ENCODE results near the gene NTRK1.
A peak's percentile ranks its signal among the peaks of the same experiment; 100 is the strongest.
"Not testable (repeated sequence)": the region's sequence is repeated elsewhere in the genome, so short reads cannot be mapped to it uniquely, and the experiment has no call there.

Gene NTRK1

GRCh38 chr1:156920233-156921052 lies 59.8 kb downstream of the NTRK1 start, which contains the start of gene LRRC71:
Gene LRRC71 (plus strand): TSS chr1:156920632. CDS start chr1:156920804, 172 bp downstream.
- peak; percentile 64 for DNase-seq

GRCh38 chr1:156921053-156921529 lies 60.4 kb downstream of the NTRK1 start:
- no peak for DNase-seq

- no peak for DNase-seq
These were observed 62.5 kb downstream of the NTRK1 start for GRCh38 chr1:156922986-156923669.

GRCh38 chr1:156923670-156924477 lies 63.2 kb downstream of the NTRK1 start:
- no peak for DNase-seq

- DNase-seq, result no peak
These were observed 64.0 kb downstream of the NTRK1 start for GRCh38 chr1:156924478-156925153.

GRCh38 chr1:156925154-156926010 lies 64.7 kb downstream of the NTRK1 start:
- DNase-seq, result no peak

- DNase-seq, result peak; percentile 43
These were observed 65.5 kb downstream of the NTRK1 start for GRCh38 chr1:156926175-156926574.

- DNase-seq, result not testable (repeated sequence)
These were observed 66.0 kb downstream of the NTRK1 start for GRCh38 chr1:156926695-156927094.

- DNase-seq, result peak; percentile 59
These were observed 66.8 kb downstream of the NTRK1 start for GRCh38 chr1:156927215-156928042.

GRCh38 chr1:156928043-156928602 lies 67.5 kb downstream of the NTRK1 start:
- no peak for DNase-seq

GRCh38 chr1:156929596-156930238 lies 69.1 kb downstream of the NTRK1 start:
- DNase-seq, result no peak

- no peak for DNase-seq
These were observed 69.8 kb downstream of the NTRK1 start for GRCh38 chr1:156930483-156930882.

Measured in activated CD4-positive, CD25-positive, alpha-beta regulatory T cell treated with anti-CD3 and anti-CD28 coated beads, Interleukin-2, amount 50 U/mL, for 72 hours (primary cell).